H1 (cell line): ENCODE data around the gene KIR3DL1.
"Not testable (repeated sequence)": the region's sequence is repeated elsewhere in the genome, so short reads cannot be mapped to it uniquely, and the experiment has no call there.

Source experiments
- CTCF ChIP-seq, 3 experiments: IDR thresholded peaks; 1 replicate in 2 of 3; 2 replicates in 1 of 3; pipeline versions ENCODE4 v1.5.1 to v1.6.1; 2011; ENCODE audit warnings: low read length in 3 of 3, mild to moderate bottlenecking in 3 of 3, inconsistent platforms in 2 of 3, low read depth in 1 of 3, moderate library complexity in 1 of 3; ENCODE audit not compliant: insufficient read depth in 1 of 3; ENCODE audit errors: control extremely low read depth in 1 of 3
- POLR2A ChIP-seq, 2 experiments: IDR thresholded peaks; 1 replicate in 1 of 2; 2 replicates in 1 of 2; pipeline ENCODE4 v1.6.1; 2011; ENCODE audit warnings: low read depth in 2 of 2, low read length in 2 of 2, mild to moderate bottlenecking in 2 of 2; ENCODE audit errors: control extremely low read depth in 1 of 2
- POLR2AphosphoS5 ChIP-seq: IDR thresholded peaks from 2 replicates; pipeline ENCODE4 v1.6.1; 2011; ENCODE audit warnings: low read depth, low read length
- SAP30 ChIP-seq: fragments of 300-600 bp; sonication (generic); IDR thresholded peaks from 2 replicates; pipeline ENCODE4 v1.7.1; 2012; ENCODE audit warnings: low read length, moderate library complexity, mild to moderate bottlenecking, inconsistent platforms; ENCODE audit not compliant: insufficient read depth, insufficient replicate concordance
- TBP ChIP-seq: IDR thresholded peaks from 2 replicates; pipeline ENCODE4 v1.6.1; 2011; ENCODE audit warnings: low read depth, low read length, improper control_type of control experiment
- USF2 ChIP-seq: IDR thresholded peaks from 2 replicates; pipeline ENCODE4 v1.6.1; 2011; ENCODE audit warnings: low read length, improper control_type of control experiment

GRCh38 chr19:54832496-54832895 lies 16.2 kb downstream of the KIR3DL1 start, which contains the start of gene KIR2DS4:
- TF ChIP-seq CTCF (IDR thresholded peaks at IDR 0.05; ENCODE audit: control extremely low read depth in 1 of 3, insufficient read depth in 1 of 3, low read depth in 1 of 3, low read length in 3 of 3); TBP; POLR2A (IDR thresholded peaks at IDR 0.05; ENCODE audit: control extremely low read depth in 1 of 2, low read depth in 2 of 2, low read length in 2 of 2); USF2; SAP30; POLR2AphosphoS5: not testable (repeated sequence)
